H9 (cell line): Measurements from ENCODE around the gene THY1. TPM values are rescaled to one million over a fixed set of nuclear protein-coding genes. Genes with fewer than 3 reads are reported as not detected.

Experiments
- DNase-seq: peaks from one replicate; pipeline ENCODE4 v3.0.0-alpha.2; 2017
- H2AFZ ChIP-seq: one replicate; pipeline ENCODE4 v1.6.1; 2013; ENCODE audit warnings: mild to moderate bottlenecking, low read length, control low read depth, moderate library complexity
- H2AK5ac ChIP-seq: 2 replicates; pipeline ENCODE4 v1.6.1; 2013; ENCODE audit warnings: low read length, control low read depth, mixed read lengths; ENCODE audit not compliant: insufficient read length
- H2BK120ac ChIP-seq: one replicate; pipeline ENCODE4 v1.6.1; 2013; ENCODE audit warnings: low read depth, mild to moderate bottlenecking, low read length, control low read depth, inconsistent platforms; ENCODE audit not compliant: poor library complexity, severe bottlenecking
- H2BK12ac ChIP-seq: 2 replicates; pipeline ENCODE4 v1.6.1; 2013; ENCODE audit warnings: low read length, control low read depth, mixed read lengths, low read depth; ENCODE audit not compliant: insufficient read length
- H2BK15ac ChIP-seq: 2 replicates; pipeline ENCODE4 v1.6.1; 2013; ENCODE audit warnings: low read depth, low read length, control low read depth
- H2BK20ac ChIP-seq: one replicate; pipeline ENCODE4 v1.6.1; 2013; ENCODE audit warnings: low read depth, mild to moderate bottlenecking, low read length, control low read depth, inconsistent platforms; ENCODE audit not compliant: poor library complexity, severe bottlenecking
- H2BK5ac ChIP-seq: 2 replicates; pipeline ENCODE4 v1.6.1; 2013; ENCODE audit warnings: low read length, control low read depth, mixed read lengths; ENCODE audit not compliant: insufficient read length
- H3K14ac ChIP-seq: 2 replicates; pipeline ENCODE4 v1.6.1; 2013; ENCODE audit warnings: low read length, control low read depth; ENCODE audit not compliant: insufficient read depth
- H3K18ac ChIP-seq: 2 replicates; pipeline ENCODE4 v1.6.1; 2013; ENCODE audit warnings: low read depth, mild to moderate bottlenecking, mixed read lengths, low read length, control low read depth; ENCODE audit not compliant: insufficient read length
- H3K23ac ChIP-seq: 2 replicates; pipeline ENCODE4 v1.6.1; 2013; ENCODE audit warnings: low read length, control low read depth, mixed read lengths, low read depth; ENCODE audit not compliant: insufficient read length
- H3K23me2 ChIP-seq: 2 replicates; pipeline ENCODE4 v1.6.1; 2013; ENCODE audit warnings: low read depth, mild to moderate bottlenecking, mixed read lengths, low read length, control low read depth; ENCODE audit not compliant: insufficient read length, poor library complexity, severe bottlenecking
- H3K27ac ChIP-seq: 2 replicates; pipeline ENCODE4 v1.5.1; 2013; ENCODE audit warnings: low read length, control low read depth, mixed read lengths, low read depth; ENCODE audit not compliant: insufficient read length
- H3K27me3 ChIP-seq: 2 replicates; pipeline ENCODE4 v1.6.1; 2013; ENCODE audit warnings: low read length, control low read depth, inconsistent platforms; ENCODE audit not compliant: insufficient read depth
- H3K4ac ChIP-seq: 2 replicates; pipeline ENCODE4 v1.6.1; 2013; ENCODE audit warnings: low read depth, mild to moderate bottlenecking, control low read depth, inconsistent platforms, low read length, moderate library complexity
- H3K4me1 ChIP-seq: 2 replicates; pipeline ENCODE4 v1.6.1; 2013; ENCODE audit warnings: low read length, control low read depth, inconsistent platforms; ENCODE audit not compliant: insufficient read depth
- H3K4me2 ChIP-seq: 2 replicates; pipeline ENCODE4 v1.6.1; 2013; ENCODE audit warnings: low read length, control low read depth, mixed read lengths; ENCODE audit not compliant: insufficient read length, insufficient read depth
- H3K56ac ChIP-seq: 2 replicates; pipeline ENCODE4 v1.6.1; 2013; ENCODE audit warnings: low read depth, mild to moderate bottlenecking, mixed read lengths, low read length, control low read depth; ENCODE audit not compliant: insufficient read length
- H3K79me1 ChIP-seq: 2 replicates; pipeline ENCODE4 v1.6.1; 2013; ENCODE audit warnings: low read depth, mild to moderate bottlenecking, moderate library complexity, low read length, control low read depth, inconsistent platforms; ENCODE audit not compliant: insufficient read depth, poor library complexity, severe bottlenecking
- H3K79me2 ChIP-seq: 2 replicates; pipeline ENCODE4 v1.6.1; 2013; ENCODE audit warnings: low read length, control low read depth, inconsistent platforms; ENCODE audit not compliant: insufficient read depth
- H3K9ac ChIP-seq: 2 replicates; pipeline ENCODE4 v1.6.1; 2013; ENCODE audit warnings: low read length, control low read depth, mixed read lengths; ENCODE audit not compliant: insufficient read length; ENCODE audit errors: extremely low read depth
- H3K9me3 ChIP-seq: one replicate; pipeline ENCODE4 v1.6.1; 2013; ENCODE audit warnings: low read depth, low read length, inconsistent platforms; ENCODE audit not compliant: control insufficient read depth
- H3T11ph ChIP-seq: one replicate; pipeline ENCODE4 v1.6.1; 2013; ENCODE audit warnings: mild to moderate bottlenecking, low read length, control low read depth, inconsistent platforms
- H4K20me1 ChIP-seq: one replicate; pipeline ENCODE4 v1.6.1; 2013; ENCODE audit not compliant: control insufficient read depth, insufficient read length, insufficient read depth
- H4K5ac ChIP-seq: 2 replicates; pipeline ENCODE4 v1.6.1; 2013; ENCODE audit warnings: low read depth, mild to moderate bottlenecking, mixed read lengths, low read length, control low read depth; ENCODE audit not compliant: insufficient read length
- H4K8ac ChIP-seq: replicated peaks from 2 replicates; pipeline ENCODE4 v1.6.1; 2013; ENCODE audit warnings: low read length, control low read depth, mixed read lengths, low read depth; ENCODE audit not compliant: insufficient read length
- H4K91ac ChIP-seq: 2 replicates; pipeline ENCODE4 v1.6.1; 2013; ENCODE audit warnings: low read depth, mild to moderate bottlenecking, moderate library complexity, mixed read lengths, low read length, control low read depth; ENCODE audit not compliant: insufficient read length
- H3K27ac Mint-ChIP-seq, 3 experiments: 2 replicates in 2 of 3; 3 replicates in 1 of 3; pipeline ENCODE4 v1.8.0; 2020 to 2021; ENCODE audit warnings: mixed read lengths in 3 of 3, mild to moderate bottlenecking in 1 of 3, moderate library complexity in 1 of 3
- H3K27me3 Mint-ChIP-seq: 2 replicates; pipeline ENCODE4 v1.8.0; 2021; ENCODE audit warnings: low read depth, mild to moderate bottlenecking, moderate library complexity, mixed read lengths
- H3K36me3 Mint-ChIP-seq, 3 experiments: 2 replicates in 2 of 3; 3 replicates in 1 of 3; pipeline ENCODE4 v1.8.0; 2020 to 2021; ENCODE audit warnings: low read depth in 3 of 3, mixed read lengths in 3 of 3; ENCODE audit not compliant: insufficient read depth in 1 of 3
- H3K4me1 Mint-ChIP-seq, 2 experiments: 2 replicates each; pipeline ENCODE4 v1.8.0; 2020; ENCODE audit warnings: mixed read lengths in 2 of 2
- H3K4me3 Mint-ChIP-seq, 2 experiments: 2 replicates in 1 of 2; 3 replicates in 1 of 2; pipeline ENCODE4 v1.8.0; 2020 to 2021; ENCODE audit warnings: mild to moderate bottlenecking in 2 of 2, mixed read lengths in 2 of 2, moderate library complexity in 1 of 2
- H3K9me3 Mint-ChIP-seq, 2 experiments: 2 replicates in 1 of 2; 3 replicates in 1 of 2; pipeline ENCODE4 v1.8.0; 2020; ENCODE audit warnings: mild to moderate bottlenecking in 2 of 2, mixed read lengths in 2 of 2, moderate library complexity in 1 of 2
- WGBS: extraction: QIAGEN DNeasy Blood & Tissue Kit; methylation state at CpG from one replicate; pipeline ENCODE4 v1.1.7; 2013; ENCODE audit warnings: missing lambda C conversion rate, low lambda C conversion rate, mixed read lengths; ENCODE audit not compliant: insufficient read length; ENCODE audit errors: extremely low coverage; 5-methylcytosine and 5-hydroxymethylcytosine counted together
- total RNA-seq: library from RNA; stranded (reverse); gene quantifications from 2 replicates; pipeline ENCODE4 v1.2.1, GENCODE V29; 2021
- TF ChIP-seq, protein P1 (sequence below): fragments of 200-600 bp; sonication (generic); conservative IDR thresholded peaks from 3 replicates; pipeline ENCODE4 v1.8.0; 2021; ENCODE audit warnings: antibody characterized with exemption, mild to moderate bottlenecking

Gene THY1
- total RNA-seq, 1 experiment from 2014 or later: 176 TPM

DNA sequence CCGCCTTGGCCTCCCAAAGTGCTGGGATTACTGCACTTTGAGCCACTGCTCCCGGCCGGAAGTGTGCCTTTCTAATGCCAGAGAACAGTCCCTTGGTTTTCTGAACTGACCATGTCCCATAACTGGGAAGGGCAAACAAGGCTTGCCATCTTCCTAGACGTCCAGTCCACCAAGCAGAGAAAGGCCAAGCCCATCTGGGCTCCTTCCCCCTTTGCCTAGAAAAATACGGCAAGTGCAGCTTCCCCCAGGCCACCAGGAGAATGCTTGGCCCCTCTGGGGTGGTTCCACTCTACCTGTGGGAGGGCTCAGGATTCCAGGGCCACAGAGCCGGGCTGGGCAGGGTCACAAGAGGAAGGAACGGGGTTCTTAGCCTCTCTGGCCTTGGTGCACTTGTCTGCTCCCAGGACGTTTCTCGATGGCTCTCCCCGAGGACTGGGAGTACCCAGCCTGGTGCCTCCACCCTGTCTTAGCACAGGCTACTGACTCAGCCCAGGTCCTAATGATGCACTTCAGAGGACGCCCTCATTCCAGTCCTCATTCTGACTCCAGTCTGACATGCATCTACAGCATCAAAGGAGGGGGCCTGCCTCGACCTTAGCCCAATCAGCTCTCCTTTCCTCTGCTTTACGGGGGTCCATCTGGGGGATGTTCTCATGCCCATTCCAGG is 42.7 kb downstream of the THY1 start:
- no peak overlapping the region for H3K4ac ChIP-seq
- H3K27ac ChIP-seq: no peak overlapping the region
- H2AFZ ChIP-seq: no peak overlapping the region
- no peaks in the 10 kb centered on the region for H3K9me3 ChIP-seq
- Mint-ChIP-seq H3K4me3 (no peak overlapping the region), H3K27me3 (peaks cover 15% of the 10 kb centered on the region), H3K4me1 (peaks cover 46 to 54% of the 10 kb centered on the region in 2 experiments), H3K9me3 (no peaks in the 10 kb centered on the region; a peak in 1 of 5 replicates), H3K36me3 (0 out of 7 replicates have a peak, but pooled peaks cover 0 to 3% (median 0%) of the 10 kb centered on the region in 3 experiments), H3K27ac (no peak overlapping the region)
- H4K5ac ChIP-seq: no peak overlapping the region
- no peak overlapping the region for H4K91ac ChIP-seq
- no peak overlapping the region for H2BK5ac ChIP-seq
- H3K14ac ChIP-seq: no peak overlapping the region
- H3K79me2 ChIP-seq: no peaks in the 10 kb centered on the region
- WGBS: no CpG with 5 or more reads among the region's 13 CpGs
- no peak overlapping the region for H4K8ac ChIP-seq
- peaks cover 15% of the 10 kb centered on the region for H3K23me2 ChIP-seq
- H3K79me1 ChIP-seq: no peaks in the 10 kb centered on the region
- H3K18ac ChIP-seq: no peak overlapping the region
- no peaks in the 10 kb centered on the region for H4K20me1 ChIP-seq
- no peak overlapping the region for H2BK20ac ChIP-seq
- no peak overlapping the region for H3K23ac ChIP-seq
- peaks cover 3% of the 10 kb centered on the region; the same call in 1 of the 2 replicates for H3K4me1 ChIP-seq
- H3K4me2 ChIP-seq: peak overlapping the region; percentile 79
- peaks cover 3% of the 10 kb centered on the region; the same call in 1 of the 2 replicates for H3K27me3 ChIP-seq
- TF ChIP-seq, protein P1, sequence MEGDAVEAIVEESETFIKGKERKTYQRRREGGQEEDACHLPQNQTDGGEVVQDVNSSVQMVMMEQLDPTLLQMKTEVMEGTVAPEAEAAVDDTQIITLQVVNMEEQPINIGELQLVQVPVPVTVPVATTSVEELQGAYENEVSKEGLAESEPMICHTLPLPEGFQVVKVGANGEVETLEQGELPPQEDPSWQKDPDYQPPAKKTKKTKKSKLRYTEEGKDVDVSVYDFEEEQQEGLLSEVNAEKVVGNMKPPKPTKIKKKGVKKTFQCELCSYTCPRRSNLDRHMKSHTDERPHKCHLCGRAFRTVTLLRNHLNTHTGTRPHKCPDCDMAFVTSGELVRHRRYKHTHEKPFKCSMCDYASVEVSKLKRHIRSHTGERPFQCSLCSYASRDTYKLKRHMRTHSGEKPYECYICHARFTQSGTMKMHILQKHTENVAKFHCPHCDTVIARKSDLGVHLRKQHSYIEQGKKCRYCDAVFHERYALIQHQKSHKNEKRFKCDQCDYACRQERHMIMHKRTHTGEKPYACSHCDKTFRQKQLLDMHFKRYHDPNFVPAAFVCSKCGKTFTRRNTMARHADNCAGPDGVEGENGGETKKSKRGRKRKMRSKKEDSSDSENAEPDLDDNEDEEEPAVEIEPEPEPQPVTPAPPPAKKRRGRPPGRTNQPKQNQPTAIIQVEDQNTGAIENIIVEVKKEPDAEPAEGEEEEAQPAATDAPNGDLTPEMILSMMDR: no peak
- no peak overlapping the region for H3K9ac ChIP-seq
- no peak overlapping the region for H2AK5ac ChIP-seq
- no peak overlapping the region for H3K56ac ChIP-seq
- H2BK120ac ChIP-seq: no peak overlapping the region
- DNase-seq: no peak
- no peak overlapping the region for H2BK15ac ChIP-seq
- H3T11ph ChIP-seq: no peak overlapping the region
- H2BK12ac ChIP-seq: no peak overlapping the region
